ENCODE data around the gene KIAA1191.
A peak's percentile ranks its signal among the peaks of the same experiment; 100 is the strongest.
"Not testable (repeated sequence)": the region's sequence is repeated elsewhere in the genome, so short reads cannot be mapped to it uniquely, and the experiment has no call there.

KIAA1191 gene

GRCh38 chr5:176361437-176362232 lies at the start of gene KIAA1191:
Gene KIAA1191 (minus strand): TSS chr5:176361764. CDS start chr5:176359508, 2,256 bp downstream.
- DNase-seq, result peak; percentile 97

GRCh38 chr5:176410486-176411180 lies 49.1 kb upstream of the KIAA1191 start:
- no peak for DNase-seq

- DNase-seq, result no peak
Observed at GRCh38 chr5:176409765-176410164, 48.2 kb upstream of the KIAA1191 start.

GRCh38 chr5:176408590-176408989 lies 47.0 kb upstream of the KIAA1191 start:
- no peak for DNase-seq

GRCh38 chr5:176408252-176408573 lies 46.6 kb upstream of the KIAA1191 start:
- not testable (repeated sequence) for DNase-seq

GRCh38 chr5:176407456-176408251 lies 46.1 kb upstream of the KIAA1191 start:
- no peak for DNase-seq

GRCh38 chr5:176406436-176407052 lies 45.0 kb upstream of the KIAA1191 start:
- no peak for DNase-seq

- no peak for DNase-seq
Observed at GRCh38 chr5:176405656-176406435, 44.3 kb upstream of the KIAA1191 start.

- no peak for DNase-seq
Observed at GRCh38 chr5:176401281-176402205, 40.0 kb upstream of the KIAA1191 start.

- no peak for DNase-seq
Observed at GRCh38 chr5:176400382-176401156, 39.0 kb upstream of the KIAA1191 start.

- no peak for DNase-seq
Observed at GRCh38 chr5:176397736-176398420, 36.3 kb upstream of the KIAA1191 start.

- DNase-seq, result no peak
Observed at GRCh38 chr5:176396330-176396729, 34.8 kb upstream of the KIAA1191 start.

- no peak for DNase-seq
Observed at GRCh38 chr5:176394881-176395675, 33.5 kb upstream of the KIAA1191 start.

- DNase-seq, result no peak
Observed at GRCh38 chr5:176394096-176394495, 32.5 kb upstream of the KIAA1191 start.

GRCh38 chr5:176392526-176392925 lies 31.0 kb upstream of the KIAA1191 start:
- DNase-seq, result no peak

- no peak for DNase-seq
Observed at GRCh38 chr5:176391999-176392398, 30.4 kb upstream of the KIAA1191 start.

GRCh38 chr5:176391479-176391878 lies 29.9 kb upstream of the KIAA1191 start:
- no peak for DNase-seq

All from CD4-positive, alpha-beta T cell treated with Interleukin-6 for 4 hours (primary cell).